ENCODE results near the gene SPRYD3. TPM values are rescaled to one million over a fixed set of nuclear protein-coding genes. Genes with fewer than 3 reads are reported as not detected.

SPRYD3 gene
- total RNA-seq, 1 donor from 2014 or later: 49.1 TPM

DNA sequence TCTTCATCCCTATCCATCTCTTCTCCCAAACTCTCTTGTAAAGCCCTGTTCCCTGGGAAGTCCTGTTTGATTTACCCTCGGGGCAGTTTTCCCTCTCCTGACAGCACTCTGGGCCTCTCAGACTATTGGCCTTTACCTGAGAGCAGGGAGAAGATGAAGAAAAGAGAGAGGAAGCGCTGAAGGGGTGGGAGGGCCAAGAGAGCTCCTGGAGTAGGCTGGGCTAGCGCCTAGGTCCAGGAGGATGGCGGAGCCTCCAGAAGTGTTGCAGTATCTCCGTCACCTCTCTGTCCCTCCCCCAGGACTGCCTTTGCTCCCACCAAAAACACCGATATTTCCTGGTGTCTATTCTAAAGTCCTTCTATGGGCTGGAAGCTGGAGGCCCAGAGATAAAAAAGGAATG, 12.6 kb upstream of the SPRYD3 start:
- H3K9me3 ChIP-seq (replicated peaks): no peaks in the 10 kb centered on the region
- no peak overlapping the region for H3K27ac ChIP-seq (replicated peaks)
- no peak overlapping the region for H3K4me3 ChIP-seq
- TF ChIP-seq, protein P1, sequence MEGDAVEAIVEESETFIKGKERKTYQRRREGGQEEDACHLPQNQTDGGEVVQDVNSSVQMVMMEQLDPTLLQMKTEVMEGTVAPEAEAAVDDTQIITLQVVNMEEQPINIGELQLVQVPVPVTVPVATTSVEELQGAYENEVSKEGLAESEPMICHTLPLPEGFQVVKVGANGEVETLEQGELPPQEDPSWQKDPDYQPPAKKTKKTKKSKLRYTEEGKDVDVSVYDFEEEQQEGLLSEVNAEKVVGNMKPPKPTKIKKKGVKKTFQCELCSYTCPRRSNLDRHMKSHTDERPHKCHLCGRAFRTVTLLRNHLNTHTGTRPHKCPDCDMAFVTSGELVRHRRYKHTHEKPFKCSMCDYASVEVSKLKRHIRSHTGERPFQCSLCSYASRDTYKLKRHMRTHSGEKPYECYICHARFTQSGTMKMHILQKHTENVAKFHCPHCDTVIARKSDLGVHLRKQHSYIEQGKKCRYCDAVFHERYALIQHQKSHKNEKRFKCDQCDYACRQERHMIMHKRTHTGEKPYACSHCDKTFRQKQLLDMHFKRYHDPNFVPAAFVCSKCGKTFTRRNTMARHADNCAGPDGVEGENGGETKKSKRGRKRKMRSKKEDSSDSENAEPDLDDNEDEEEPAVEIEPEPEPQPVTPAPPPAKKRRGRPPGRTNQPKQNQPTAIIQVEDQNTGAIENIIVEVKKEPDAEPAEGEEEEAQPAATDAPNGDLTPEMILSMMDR (IDR thresholded peaks at IDR 0.05; ENCODE audit: borderline replicate concordance): no peak
- DNase-seq: no peak
- intact Hi-C loops (cut with micrococcal nuclease): no loop called here
- H3K4me1 ChIP-seq: peaks cover 12% of the 10 kb centered on the region
- no peaks in the 10 kb centered on the region for H3K27me3 ChIP-seq (ENCODE audit: low read depth)
- no peaks in the 10 kb centered on the region for H3K36me3 ChIP-seq

DNA sequence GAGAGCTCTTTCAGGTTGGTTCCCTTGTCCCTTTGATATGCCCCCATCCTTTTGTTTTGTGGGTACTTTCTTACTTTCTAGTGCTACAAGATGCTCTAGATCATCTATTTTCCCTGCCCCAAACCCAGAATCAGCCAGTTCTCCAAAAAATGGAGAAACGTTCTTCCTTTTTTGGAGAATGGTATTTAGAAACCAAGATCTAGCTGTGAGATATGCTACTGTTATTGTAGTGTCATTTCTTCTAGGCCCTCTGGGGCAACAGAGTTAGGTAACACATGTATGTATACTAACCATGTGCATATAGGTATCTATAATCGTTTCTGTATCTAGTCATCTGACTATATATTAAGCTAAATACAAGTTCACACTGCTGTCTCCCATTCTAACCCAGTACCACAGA, 11.4 kb upstream of the SPRYD3 start:
- Histone ChIP-seq H3K27me3 (ENCODE audit: low read depth) (no peaks in the 10 kb centered on the region), H3K36me3 (no peaks in the 10 kb centered on the region), H3K9me3 (replicated peaks) (no peaks in the 10 kb centered on the region), H3K27ac (replicated peaks) (no peak overlapping the region), H3K4me1 (peaks cover under 1% of the 10 kb centered on the region), H3K4me3 (no peak overlapping the region)
- TF ChIP-seq, protein P1 (IDR thresholded peaks at IDR 0.05; ENCODE audit: borderline replicate concordance): no peak
- intact Hi-C loops (cut with micrococcal nuclease): no loop called here
- no peak for DNase-seq

DNA sequence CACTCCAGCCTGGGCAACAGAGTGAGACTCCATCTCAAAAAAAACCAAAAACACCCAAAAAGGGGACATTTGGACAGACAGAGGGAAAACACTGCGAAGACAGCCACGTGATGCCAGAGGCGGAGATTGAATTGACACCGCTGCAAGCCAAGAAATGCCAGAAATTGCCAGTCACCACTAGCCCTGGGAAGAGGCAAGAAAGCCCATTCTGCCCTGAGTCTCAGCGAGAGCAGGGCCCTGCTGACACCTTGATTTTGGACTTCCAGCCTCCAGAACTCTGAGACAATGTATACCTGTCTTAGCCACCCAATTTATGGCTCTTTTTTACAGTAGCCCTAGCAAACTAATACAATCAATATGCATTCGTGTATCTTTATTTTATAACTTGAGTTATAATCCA, 10.9 kb upstream of the SPRYD3 start:
- Histone ChIP-seq H3K9me3 (replicated peaks) (no peaks in the 10 kb centered on the region), H3K4me1 (no peaks in the 10 kb centered on the region), H3K27me3 (ENCODE audit: low read depth) (no peaks in the 10 kb centered on the region), H3K36me3 (no peaks in the 10 kb centered on the region), H3K27ac (replicated peaks) (no peak overlapping the region), H3K4me3 (no peak overlapping the region)
- intact Hi-C loops (cut with micrococcal nuclease): no loop called here
- DNase-seq: no peak
- TF ChIP-seq, protein P1 (IDR thresholded peaks at IDR 0.05; ENCODE audit: borderline replicate concordance): no peak

DNA sequence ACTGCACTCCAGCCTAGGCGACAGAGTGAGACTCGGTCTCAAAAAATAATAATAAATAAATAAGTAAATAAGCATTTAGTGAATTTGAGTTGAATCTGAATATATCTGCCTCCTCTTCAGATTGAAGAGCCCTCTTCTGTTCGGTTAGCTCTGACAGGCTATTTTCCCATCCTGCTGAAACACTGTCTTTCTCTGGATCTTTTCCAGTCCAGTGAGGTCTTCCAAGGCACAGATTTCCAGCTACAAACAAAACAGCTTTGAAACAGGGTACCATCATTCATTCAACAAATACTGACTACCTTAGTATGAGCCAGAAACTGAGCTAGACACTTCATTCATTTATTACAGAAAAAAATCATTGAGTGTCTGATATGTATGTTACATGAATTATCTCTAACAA, 7.2 kb upstream of the SPRYD3 start:
- no peak for DNase-seq
- Histone ChIP-seq H3K9me3 (replicated peaks) (peaks cover 6% of the 10 kb centered on the region), H3K36me3 (no peaks in the 10 kb centered on the region), H3K4me3 (no peak overlapping the region), H3K27me3 (ENCODE audit: low read depth) (no peaks in the 10 kb centered on the region), H3K27ac (replicated peaks) (no peak overlapping the region), H3K4me1 (no peaks in the 10 kb centered on the region)
- TF ChIP-seq, protein P1 (IDR thresholded peaks at IDR 0.05; ENCODE audit: borderline replicate concordance): no peak
- intact Hi-C loops (cut with micrococcal nuclease): no loop called here

DNA sequence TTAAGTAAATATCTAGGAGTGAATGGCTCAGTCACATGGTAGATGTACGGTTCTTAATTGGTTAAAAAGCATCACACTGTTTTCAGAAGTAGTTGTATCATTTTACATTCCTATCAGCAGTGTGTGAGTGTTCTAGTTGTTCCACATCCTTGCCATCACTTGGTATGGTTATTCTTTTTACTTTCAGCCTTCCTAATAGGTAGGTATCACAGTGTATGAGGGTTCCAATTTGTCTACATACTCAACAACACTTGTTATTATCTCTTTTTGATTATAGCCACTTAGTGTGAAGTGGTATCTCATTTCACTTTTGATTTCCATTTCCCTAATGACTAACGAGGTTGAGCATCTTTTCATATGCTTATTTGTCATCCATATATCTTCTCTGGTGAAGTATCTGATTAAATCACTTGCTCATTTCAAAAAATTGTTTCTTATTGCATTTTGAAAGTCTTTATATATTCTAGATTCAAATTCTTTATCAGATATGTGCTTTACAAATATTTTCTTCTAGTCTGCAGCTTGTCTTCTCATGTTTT, 3.5 kb upstream of the SPRYD3 start:
- Histone ChIP-seq H3K36me3 (no peaks in the 10 kb centered on the region), H3K4me3 (no peak overlapping the region), H3K27me3 (ENCODE audit: low read depth) (no peaks in the 10 kb centered on the region), H3K4me1 (peaks cover 27% of the 10 kb centered on the region), H3K27ac (replicated peaks) (no peak overlapping the region), H3K9me3 (replicated peaks) (peaks cover 6% of the 10 kb centered on the region)
- TF ChIP-seq, protein P1 (IDR thresholded peaks at IDR 0.05; ENCODE audit: borderline replicate concordance): no peak
- intact Hi-C loops (cut with micrococcal nuclease): no loop called here
- DNase-seq: no peak
